Measurements from ENCODE around the gene HKDC1.

DNA sequence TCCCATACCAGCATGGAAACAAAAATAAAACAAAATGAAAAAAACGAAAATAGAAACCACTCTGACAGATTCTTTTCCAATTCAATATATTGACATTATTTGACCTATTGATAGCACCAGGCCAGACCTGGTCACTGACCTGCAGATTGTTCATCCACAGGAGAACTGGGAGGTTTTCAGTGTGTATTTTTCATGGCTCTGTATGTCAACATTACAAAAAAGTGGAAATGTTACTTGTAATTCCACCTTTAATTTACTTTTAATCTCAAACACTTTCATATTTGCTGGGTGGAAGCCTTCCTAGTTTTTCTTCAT is 2.9 kb downstream of the HKDC1 start:
- TF ChIP-seq POLR2A (IDR thresholded peaks at IDR 0.05; ENCODE audit: borderline replicate concordance, extremely low read depth, insufficient read depth, insufficient read length) (no peak), ZFX (IDR thresholded peaks at IDR 0.05) (no peak), SP1 (IDR thresholded peaks at IDR 0.05; ENCODE audit: low read depth) (no peak), EZH2 (IDR thresholded peaks at IDR 0.05) (no peak), CEBPB (IDR thresholded peaks at IDR 0.05; ENCODE audit: low read depth) (no peak)
- TF ChIP-seq, protein P1, sequence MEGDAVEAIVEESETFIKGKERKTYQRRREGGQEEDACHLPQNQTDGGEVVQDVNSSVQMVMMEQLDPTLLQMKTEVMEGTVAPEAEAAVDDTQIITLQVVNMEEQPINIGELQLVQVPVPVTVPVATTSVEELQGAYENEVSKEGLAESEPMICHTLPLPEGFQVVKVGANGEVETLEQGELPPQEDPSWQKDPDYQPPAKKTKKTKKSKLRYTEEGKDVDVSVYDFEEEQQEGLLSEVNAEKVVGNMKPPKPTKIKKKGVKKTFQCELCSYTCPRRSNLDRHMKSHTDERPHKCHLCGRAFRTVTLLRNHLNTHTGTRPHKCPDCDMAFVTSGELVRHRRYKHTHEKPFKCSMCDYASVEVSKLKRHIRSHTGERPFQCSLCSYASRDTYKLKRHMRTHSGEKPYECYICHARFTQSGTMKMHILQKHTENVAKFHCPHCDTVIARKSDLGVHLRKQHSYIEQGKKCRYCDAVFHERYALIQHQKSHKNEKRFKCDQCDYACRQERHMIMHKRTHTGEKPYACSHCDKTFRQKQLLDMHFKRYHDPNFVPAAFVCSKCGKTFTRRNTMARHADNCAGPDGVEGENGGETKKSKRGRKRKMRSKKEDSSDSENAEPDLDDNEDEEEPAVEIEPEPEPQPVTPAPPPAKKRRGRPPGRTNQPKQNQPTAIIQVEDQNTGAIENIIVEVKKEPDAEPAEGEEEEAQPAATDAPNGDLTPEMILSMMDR (IDR thresholded peaks at IDR 0.05 in 2 of 3, conservative IDR thresholded peaks at IDR 0.05 in 1 of 3; ENCODE audit: borderline replicate concordance in 1 of 3, insufficient read depth in 1 of 3, low read depth in 2 of 3, low read length in 2 of 3) = no peak
- TF ChIP-seq, protein P2, sequence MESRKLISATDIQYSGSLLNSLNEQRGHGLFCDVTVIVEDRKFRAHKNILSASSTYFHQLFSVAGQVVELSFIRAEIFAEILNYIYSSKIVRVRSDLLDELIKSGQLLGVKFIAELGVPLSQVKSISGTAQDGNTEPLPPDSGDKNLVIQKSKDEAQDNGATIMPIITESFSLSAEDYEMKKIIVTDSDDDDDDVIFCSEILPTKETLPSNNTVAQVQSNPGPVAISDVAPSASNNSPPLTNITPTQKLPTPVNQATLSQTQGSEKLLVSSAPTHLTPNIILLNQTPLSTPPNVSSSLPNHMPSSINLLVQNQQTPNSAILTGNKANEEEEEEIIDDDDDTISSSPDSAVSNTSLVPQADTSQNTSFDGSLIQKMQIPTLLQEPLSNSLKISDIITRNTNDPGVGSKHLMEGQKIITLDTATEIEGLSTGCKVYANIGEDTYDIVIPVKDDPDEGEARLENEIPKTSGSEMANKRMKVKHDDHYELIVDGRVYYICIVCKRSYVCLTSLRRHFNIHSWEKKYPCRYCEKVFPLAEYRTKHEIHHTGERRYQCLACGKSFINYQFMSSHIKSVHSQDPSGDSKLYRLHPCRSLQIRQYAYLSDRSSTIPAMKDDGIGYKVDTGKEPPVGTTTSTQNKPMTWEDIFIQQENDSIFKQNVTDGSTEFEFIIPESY (IDR thresholded peaks at IDR 0.05; ENCODE audit: extremely low read depth, insufficient replicate concordance, low read length) = no peak
